Trophoblast cell (in vitro differentiated cells and primary cell): ENCODE measurements around the gene TMEFF2.

Experiments used
- DNase-seq, 2 donors: peaks; one replicate each; pipeline ENCODE4 v3.0.0-alpha.2; 2016
- H2AFZ ChIP-seq: 2 replicates; pipeline ENCODE4 v1.6.1; 2013; ENCODE audit warnings: low read length, moderate library complexity, mild to moderate bottlenecking; ENCODE audit not compliant: insufficient read depth, poor library complexity
- H2AK5ac ChIP-seq: 2 replicates; pipeline ENCODE4 v1.6.1; 2013; ENCODE audit warnings: mild to moderate bottlenecking, low read length
- H2BK120ac ChIP-seq: 2 replicates; pipeline ENCODE4 v1.6.1; 2013; ENCODE audit warnings: low read length, mild to moderate bottlenecking, moderate library complexity; ENCODE audit not compliant: insufficient read depth, poor library complexity
- H2BK12ac ChIP-seq: 2 replicates; pipeline ENCODE4 v1.6.1; 2013; ENCODE audit warnings: mild to moderate bottlenecking, low read length, moderate library complexity
- H2BK5ac ChIP-seq: 2 replicates; pipeline ENCODE4 v1.6.1; 2013; ENCODE audit warnings: low read length, low read depth, moderate library complexity, mild to moderate bottlenecking; ENCODE audit not compliant: poor library complexity
- H3K14ac ChIP-seq: 2 replicates; pipeline ENCODE4 v1.6.1; 2013; ENCODE audit warnings: mild to moderate bottlenecking, low read length
- H3K18ac ChIP-seq: 2 replicates; pipeline ENCODE4 v1.6.1; 2013; ENCODE audit warnings: mild to moderate bottlenecking, low read length
- H3K23ac ChIP-seq: 2 replicates; pipeline ENCODE4 v1.6.1; 2013; ENCODE audit warnings: low read length
- H3K27ac ChIP-seq: 2 replicates; pipeline ENCODE4 v1.5.1; 2013; ENCODE audit warnings: low read depth, mild to moderate bottlenecking, inconsistent platforms, low read length, moderate library complexity
- H3K27me3 ChIP-seq: 2 replicates; pipeline ENCODE4 v1.6.1; 2013; ENCODE audit warnings: inconsistent platforms, mild to moderate bottlenecking, low read length, moderate library complexity; ENCODE audit not compliant: insufficient read depth
- H3K36me3 ChIP-seq, 2 experiments: 1 replicate in 1 of 2; 2 replicates in 1 of 2; pipeline ENCODE4 v1.6.1; 2013; ENCODE audit warnings: low read length in 2 of 2, mild to moderate bottlenecking in 2 of 2, moderate library complexity in 1 of 2; ENCODE audit not compliant: insufficient read depth in 2 of 2, control insufficient read depth in 1 of 2
- H3K4ac ChIP-seq: 2 replicates; pipeline ENCODE4 v1.6.1; 2013; ENCODE audit warnings: low read depth, mild to moderate bottlenecking, low read length, moderate library complexity
- H3K4me1 ChIP-seq, 2 experiments: 1 replicate in 1 of 2; 2 replicates in 1 of 2; pipeline ENCODE4 v1.6.1; 2013; ENCODE audit warnings: low read length in 2 of 2, mild to moderate bottlenecking in 2 of 2, moderate library complexity in 1 of 2; ENCODE audit not compliant: insufficient read depth in 2 of 2, control insufficient read depth in 1 of 2
- H3K4me2 ChIP-seq: 2 replicates; pipeline ENCODE4 v1.6.1; 2013; ENCODE audit warnings: inconsistent platforms, mild to moderate bottlenecking, low read length, moderate library complexity
- H3K4me3 ChIP-seq: 2 replicates; pipeline ENCODE4 v1.5.1; 2013; ENCODE audit warnings: mild to moderate bottlenecking, low read depth, low read length, inconsistent platforms
- H3K79me1 ChIP-seq: one replicate; pipeline ENCODE4 v1.6.1; 2013; ENCODE audit warnings: low read length
- H3K79me2 ChIP-seq: 2 replicates; pipeline ENCODE4 v1.6.1; 2013; ENCODE audit warnings: low read length, mild to moderate bottlenecking; ENCODE audit not compliant: control insufficient read depth, insufficient read depth, poor library complexity
- H3K9ac ChIP-seq: 2 replicates; pipeline ENCODE4 v1.6.1; 2013; ENCODE audit warnings: mild to moderate bottlenecking, low read length
- H3K9me3 ChIP-seq: 2 replicates; pipeline ENCODE4 v1.6.1; 2013; ENCODE audit warnings: low read depth, mild to moderate bottlenecking, control low read depth, inconsistent platforms, low read length; ENCODE audit not compliant: insufficient read depth
- H4K12ac ChIP-seq: 2 replicates; pipeline ENCODE4 v1.6.1; 2013; ENCODE audit warnings: low read depth, mild to moderate bottlenecking, low read length, moderate library complexity
- H4K8ac ChIP-seq: 2 replicates; pipeline ENCODE4 v1.6.1; 2013; ENCODE audit warnings: low read depth, mild to moderate bottlenecking, low read length, moderate library complexity
- H4K91ac ChIP-seq: one replicate; pipeline ENCODE4 v1.6.1; 2013; ENCODE audit warnings: low read depth, mild to moderate bottlenecking, low read length, moderate library complexity
- WGBS: extraction: QIAGEN DNeasy Blood & Tissue Kit; methylation state at CpG from one replicate; pipeline ENCODE4 v1.1.7; 2013; ENCODE audit warnings: missing lambda C conversion rate; ENCODE audit not compliant: insufficient read length, insufficient coverage; ENCODE audit errors: extremely low coverage; 5-methylcytosine and 5-hydroxymethylcytosine counted together

Gene TMEFF2

GRCh38 chr2:192162392-192163042, 32.2 kb downstream of the TMEFF2 start:
- Histone ChIP-seq H3K27me3 (no peaks in the 10 kb centered on the region), H3K4ac (no peak overlapping the region), H2AFZ (no peak overlapping the region), H2AK5ac (no peak overlapping the region), H4K12ac (no peak overlapping the region), H3K4me1 (no peaks in the 10 kb centered on the region), H2BK120ac (no peak overlapping the region), H3K27ac (no peak overlapping the region), H3K4me3 (no peak overlapping the region), H3K9me3 (no peaks in the 10 kb centered on the region), H3K18ac (no peak overlapping the region), H3K23ac (no peak overlapping the region), H4K91ac (no peak overlapping the region), H3K9ac (no peak overlapping the region), H3K14ac (no peak overlapping the region), H3K36me3 (no peaks in the 10 kb centered on the region), H3K4me2 (no peak overlapping the region), H3K79me2 (no peaks in the 10 kb centered on the region), H2BK12ac (no peak overlapping the region), H4K8ac (no peak overlapping the region), H3K79me1 (no peaks in the 10 kb centered on the region), H2BK5ac (no peak overlapping the region)
- DNase-seq: peak; percentile 41 to 80
- no CpG with 5 or more reads among the region's 4 CpGs for WGBS

DNA sequence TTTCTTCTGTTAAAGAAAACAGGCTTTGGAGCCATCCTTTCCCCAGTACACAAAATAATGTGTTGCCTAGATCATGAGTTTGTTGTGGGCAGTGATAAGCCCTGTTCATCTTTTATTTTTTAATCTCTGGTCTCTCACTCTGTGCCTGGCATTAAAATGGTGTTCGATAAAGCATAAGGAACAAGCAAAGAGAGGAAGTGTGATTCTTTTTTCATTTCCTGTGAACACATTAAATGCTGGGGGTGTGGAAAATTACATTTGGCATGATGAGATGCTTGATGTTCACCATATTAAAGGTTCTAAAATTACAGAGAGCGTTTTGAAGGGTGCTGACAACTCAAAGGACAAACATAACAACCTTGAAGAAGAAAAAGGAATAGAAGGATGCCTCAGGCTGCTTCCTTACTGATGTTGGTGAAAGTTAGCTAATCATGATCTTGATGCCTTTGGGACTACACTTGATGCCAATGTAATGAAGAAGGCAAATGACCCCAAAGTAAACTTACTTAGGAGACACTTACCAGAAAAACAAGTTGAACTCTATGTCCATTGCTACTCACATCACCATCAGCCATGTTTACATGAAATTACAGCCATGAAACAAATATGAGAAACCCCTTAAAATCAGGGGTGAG, 33.0 kb downstream of the TMEFF2 start:
- H3K18ac ChIP-seq: no peak overlapping the region
- no peaks in the 10 kb centered on the region for H3K79me1 ChIP-seq
- no peak overlapping the region for H3K4ac ChIP-seq
- no peaks in the 10 kb centered on the region for H3K9me3 ChIP-seq
- H2AK5ac ChIP-seq: no peak overlapping the region
- H3K14ac ChIP-seq: no peak overlapping the region
- no peaks in the 10 kb centered on the region for H3K36me3 ChIP-seq
- no peaks in the 10 kb centered on the region for H3K4me1 ChIP-seq
- no peak overlapping the region for H2BK120ac ChIP-seq
- no peak overlapping the region for H2BK5ac ChIP-seq
- H3K23ac ChIP-seq: no peak overlapping the region
- no peaks in the 10 kb centered on the region for H3K79me2 ChIP-seq
- no peak overlapping the region for H3K4me2 ChIP-seq
- no peak overlapping the region for H4K91ac ChIP-seq
- H3K27me3 ChIP-seq: no peaks in the 10 kb centered on the region
- no peak for DNase-seq
- no peak overlapping the region for H2BK12ac ChIP-seq
- no peak overlapping the region for H3K9ac ChIP-seq
- no peak overlapping the region for H4K12ac ChIP-seq
- no CpG with 5 or more reads among the region's 2 CpGs for WGBS
- no peak overlapping the region for H4K8ac ChIP-seq
- no peak overlapping the region for H3K4me3 ChIP-seq
- no peak overlapping the region for H2AFZ ChIP-seq
- no peak overlapping the region for H3K27ac ChIP-seq

DNA sequence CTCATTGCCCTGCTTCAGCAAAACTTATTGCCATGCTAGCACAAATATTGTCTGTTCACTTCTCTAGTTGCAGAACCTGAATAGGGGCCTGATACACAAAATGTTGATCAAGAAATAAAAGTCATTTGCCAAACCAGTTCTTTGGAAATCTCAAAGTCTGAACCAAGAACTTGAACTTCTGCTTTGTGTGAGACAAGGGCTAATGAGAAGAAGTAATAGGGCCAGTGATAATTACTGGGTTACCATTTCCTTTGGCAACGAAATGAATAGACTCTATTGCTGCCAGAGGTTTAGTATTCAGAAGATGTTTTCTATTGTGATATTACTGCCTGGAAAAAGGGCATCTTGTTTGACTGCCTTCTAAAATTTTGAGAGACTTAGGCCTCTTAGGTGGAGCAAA, 35.0 kb downstream of the TMEFF2 start:
- H3K23ac ChIP-seq: no peak overlapping the region
- no peak overlapping the region for H4K8ac ChIP-seq
- no peak overlapping the region for H3K9ac ChIP-seq
- H2BK5ac ChIP-seq: no peak overlapping the region
- H3K27me3 ChIP-seq: no peaks in the 10 kb centered on the region
- H2AK5ac ChIP-seq: no peak overlapping the region
- no peak overlapping the region for H3K4ac ChIP-seq
- H3K9me3 ChIP-seq: no peaks in the 10 kb centered on the region
- no peak overlapping the region for H2AFZ ChIP-seq
- H3K79me1 ChIP-seq: no peaks in the 10 kb centered on the region
- H3K36me3 ChIP-seq: no peaks in the 10 kb centered on the region
- DNase-seq: no peak
- WGBS: no CpG with 5 or more reads among the region's 1 CpG
- no peak overlapping the region for H4K12ac ChIP-seq
- no peak overlapping the region for H3K18ac ChIP-seq
- H2BK120ac ChIP-seq: no peak overlapping the region
- no peaks in the 10 kb centered on the region for H3K4me1 ChIP-seq
- no peak overlapping the region for H3K14ac ChIP-seq
- H2BK12ac ChIP-seq: no peak overlapping the region
- no peak overlapping the region for H3K4me2 ChIP-seq
- no peak overlapping the region for H4K91ac ChIP-seq
- no peak overlapping the region for H3K27ac ChIP-seq
- H3K79me2 ChIP-seq: no peaks in the 10 kb centered on the region
- H3K4me3 ChIP-seq: no peak overlapping the region

GRCh38 chr2:192159208-192159607, 35.5 kb downstream of the TMEFF2 start:
- WGBS: no CpG with 5 or more reads among the region's 2 CpGs
- H3K79me2 ChIP-seq: no peaks in the 10 kb centered on the region

More at GRCh38 chr2:192159208-192159607, 35.5 kb downstream of the TMEFF2 start:
- H3K27me3 ChIP-seq: no peaks in the 10 kb centered on the region
- no peak overlapping the region for H3K4me3 ChIP-seq
- H2BK120ac ChIP-seq: no peak overlapping the region
- no peak overlapping the region for H3K18ac ChIP-seq
- H3K14ac ChIP-seq: no peak overlapping the region
- H3K27ac ChIP-seq: no peak overlapping the region
- H4K12ac ChIP-seq: no peak overlapping the region
- no peak for DNase-seq
- no peak overlapping the region for H2AK5ac ChIP-seq
- no peaks in the 10 kb centered on the region for H3K79me1 ChIP-seq
- no peak overlapping the region for H3K23ac ChIP-seq
- H3K36me3 ChIP-seq: no peaks in the 10 kb centered on the region
- H3K9ac ChIP-seq: no peak overlapping the region
- no peak overlapping the region for H4K91ac ChIP-seq
- H3K4me1 ChIP-seq: no peaks in the 10 kb centered on the region
- no peak overlapping the region for H2BK12ac ChIP-seq
- H2AFZ ChIP-seq: no peak overlapping the region
- H3K4me2 ChIP-seq: no peak overlapping the region
- H2BK5ac ChIP-seq: no peak overlapping the region
- H4K8ac ChIP-seq: no peak overlapping the region
- no peak overlapping the region for H3K4ac ChIP-seq
- no peaks in the 10 kb centered on the region for H3K9me3 ChIP-seq
